Hepatocyte (in vitro differentiated cells): Measurements from ENCODE around the gene ACSM3.

ENCODE experiments used
- EZH2 ChIP-seq: fragments of 200-600 bp; sonication (generic); IDR thresholded peaks from 2 replicates; pipeline ENCODE4 v1.6.1; 2016; ENCODE audit warnings: antibody characterized with exemption, mild to moderate bottlenecking, borderline replicate concordance
- EZH2phosphoT487 ChIP-seq: fragments of 200-600 bp; sonication (generic); IDR thresholded peaks from one replicate; pipeline ENCODE4 v1.6.1; 2018; ENCODE audit warnings: antibody characterized with exemption, mild to moderate bottlenecking, low read depth, moderate library complexity; ENCODE audit not compliant: unreplicated experiment, severe bottlenecking
- TF ChIP-seq, protein P1 (sequence below): fragments of 200-600 bp; sonication (generic); IDR thresholded peaks from 2 replicates; pipeline ENCODE4 v1.5.1; 2016; ENCODE audit warnings: antibody characterized with exemption, mild to moderate bottlenecking; ENCODE audit not compliant: poor library complexity

DNA sequence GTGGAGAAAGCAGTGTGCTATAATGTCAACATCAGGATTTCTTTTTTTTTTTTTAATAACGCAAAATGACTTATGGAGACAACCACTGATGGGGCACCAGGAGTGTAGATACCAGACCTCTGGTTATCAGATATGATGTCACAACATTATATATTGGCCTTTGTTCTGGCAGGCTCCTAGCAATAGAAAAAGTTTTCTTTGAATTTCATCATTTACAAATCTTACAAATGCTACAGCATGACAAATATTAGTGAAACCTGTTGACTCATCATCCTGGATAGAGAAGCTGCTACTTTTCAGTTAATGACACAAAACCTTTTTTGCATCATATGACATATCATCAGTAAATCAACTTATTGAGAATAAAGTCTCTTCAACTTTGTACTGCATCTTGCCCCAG is 28.3 kb upstream of the ACSM3 start:
- TF ChIP-seq, protein P1, sequence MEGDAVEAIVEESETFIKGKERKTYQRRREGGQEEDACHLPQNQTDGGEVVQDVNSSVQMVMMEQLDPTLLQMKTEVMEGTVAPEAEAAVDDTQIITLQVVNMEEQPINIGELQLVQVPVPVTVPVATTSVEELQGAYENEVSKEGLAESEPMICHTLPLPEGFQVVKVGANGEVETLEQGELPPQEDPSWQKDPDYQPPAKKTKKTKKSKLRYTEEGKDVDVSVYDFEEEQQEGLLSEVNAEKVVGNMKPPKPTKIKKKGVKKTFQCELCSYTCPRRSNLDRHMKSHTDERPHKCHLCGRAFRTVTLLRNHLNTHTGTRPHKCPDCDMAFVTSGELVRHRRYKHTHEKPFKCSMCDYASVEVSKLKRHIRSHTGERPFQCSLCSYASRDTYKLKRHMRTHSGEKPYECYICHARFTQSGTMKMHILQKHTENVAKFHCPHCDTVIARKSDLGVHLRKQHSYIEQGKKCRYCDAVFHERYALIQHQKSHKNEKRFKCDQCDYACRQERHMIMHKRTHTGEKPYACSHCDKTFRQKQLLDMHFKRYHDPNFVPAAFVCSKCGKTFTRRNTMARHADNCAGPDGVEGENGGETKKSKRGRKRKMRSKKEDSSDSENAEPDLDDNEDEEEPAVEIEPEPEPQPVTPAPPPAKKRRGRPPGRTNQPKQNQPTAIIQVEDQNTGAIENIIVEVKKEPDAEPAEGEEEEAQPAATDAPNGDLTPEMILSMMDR, result no peak
- TF ChIP-seq EZH2phosphoT487, result no peak
- no peak for TF ChIP-seq EZH2
